ENCODE results near the gene BEND2. TPM values are rescaled to one million over a fixed set of nuclear protein-coding genes. Genes with fewer than 3 reads are reported as not detected.

BEND2 gene
- total RNA-seq, 1 donor from 2014 or later = not detected

- Mint-ChIP-seq H3K9me3 (peaks cover 28% of the 10 kb centered on the region), H3K4me1 (no peaks in the 10 kb centered on the region), H3K27ac (no peak overlapping the region), H3K27me3 (ENCODE audit: low read depth) (no peaks in the 10 kb centered on the region), H3K4me3 (no peak overlapping the region), H3K36me3 (no peaks in the 10 kb centered on the region)
- TF ChIP-seq CTCF (IDR thresholded peaks at IDR 0.05; ENCODE audit: unreplicated experiment) = no peak
- no peak for DNase-seq (ENCODE audit: low spot score in 2 of 2, unreplicated experiment in 2 of 2)
These were observed 46.5 kb downstream of the BEND2 start for GRCh38 chrX:18174209-18174608.

DNA sequence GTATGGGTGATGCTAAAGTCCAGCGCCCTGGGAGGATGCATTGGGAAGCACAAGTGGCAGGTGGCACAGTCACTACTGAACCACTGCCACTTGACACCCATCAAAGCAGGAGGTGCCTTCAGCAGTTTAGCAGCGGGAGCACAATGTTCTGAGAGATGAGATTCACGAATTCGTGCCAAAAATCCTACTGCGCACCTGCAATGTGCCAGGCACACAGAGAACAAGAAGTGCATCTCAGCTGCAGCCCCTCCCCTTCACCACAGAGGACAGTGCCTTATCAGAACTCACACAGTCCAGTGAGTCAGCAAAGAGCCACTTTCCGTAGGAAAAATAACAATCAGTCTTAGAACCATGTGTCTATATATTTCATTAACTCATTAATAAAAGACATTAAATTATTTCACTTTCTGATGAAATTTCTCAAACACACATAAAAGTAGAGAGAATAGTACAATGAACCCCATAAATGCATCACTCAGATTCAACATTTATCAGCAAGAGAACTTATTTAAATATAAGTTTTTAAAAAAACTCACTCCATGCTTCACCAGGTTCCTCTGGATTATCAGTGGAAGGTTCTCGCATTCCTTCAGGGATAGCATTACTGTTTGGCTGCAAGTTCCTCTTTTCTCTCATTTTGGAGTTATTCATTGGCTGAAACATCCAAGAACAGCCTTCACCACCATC is 47.0 kb downstream of the BEND2 start:
- H3K9me3 Mint-ChIP-seq = peaks cover 27% of the 10 kb centered on the region
- H3K27me3 Mint-ChIP-seq (ENCODE audit: low read depth) = no peaks in the 10 kb centered on the region
- DNase-seq (ENCODE audit: low spot score in 2 of 2, unreplicated experiment in 2 of 2) = no peak
- no peaks in the 10 kb centered on the region for H3K36me3 Mint-ChIP-seq
- H3K27ac Mint-ChIP-seq = no peak overlapping the region
- no peaks in the 10 kb centered on the region for H3K4me1 Mint-ChIP-seq
- no peak overlapping the region for H3K4me3 Mint-ChIP-seq
- TF ChIP-seq CTCF (IDR thresholded peaks at IDR 0.05; ENCODE audit: unreplicated experiment) = no peak

- Mint-ChIP-seq H3K27ac (no peak overlapping the region), H3K36me3 (no peaks in the 10 kb centered on the region), H3K4me3 (no peak overlapping the region), H3K9me3 (peaks cover 24% of the 10 kb centered on the region), H3K4me1 (no peaks in the 10 kb centered on the region), H3K27me3 (ENCODE audit: low read depth) (no peaks in the 10 kb centered on the region)
- no peak for DNase-seq (ENCODE audit: low spot score in 2 of 2, unreplicated experiment in 2 of 2)
- TF ChIP-seq CTCF (IDR thresholded peaks at IDR 0.05; ENCODE audit: unreplicated experiment) = no peak
These were observed 47.7 kb downstream of the BEND2 start for GRCh38 chrX:18172970-18173369.

DNA sequence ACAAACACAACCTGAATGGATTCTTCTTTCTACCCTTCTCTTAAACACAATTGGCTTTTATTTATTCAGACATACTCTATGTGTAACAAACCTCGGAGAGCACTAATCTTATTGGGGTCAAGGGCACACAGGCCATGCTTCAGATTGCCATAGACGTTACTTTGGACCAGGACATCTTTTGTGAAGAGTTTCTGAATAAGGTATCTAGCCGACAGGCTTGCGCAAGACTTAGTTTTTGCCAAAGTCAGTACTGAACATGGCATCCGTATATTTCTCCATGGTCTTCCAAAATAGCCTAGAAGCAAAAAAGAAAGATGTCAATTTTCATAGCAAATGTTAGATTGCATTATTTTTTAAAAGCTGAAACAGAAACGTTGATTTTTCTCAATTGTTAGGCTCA is 49.8 kb downstream of the BEND2 start:
- DNase-seq (ENCODE audit: low spot score in 2 of 2, unreplicated experiment in 2 of 2) = no peak
- no peaks in the 10 kb centered on the region for H3K4me1 Mint-ChIP-seq
- H3K36me3 Mint-ChIP-seq = no peaks in the 10 kb centered on the region
- H3K27me3 Mint-ChIP-seq (ENCODE audit: low read depth) = no peaks in the 10 kb centered on the region
- H3K9me3 Mint-ChIP-seq = peaks cover 16% of the 10 kb centered on the region
- no peak overlapping the region for H3K4me3 Mint-ChIP-seq
- no peak for TF ChIP-seq CTCF (IDR thresholded peaks at IDR 0.05; ENCODE audit: unreplicated experiment)
- H3K27ac Mint-ChIP-seq = no peak overlapping the region

GRCh38 chrX:18166068-18166467 is 54.6 kb downstream of the BEND2 start:
- H3K4me1 Mint-ChIP-seq = no peaks in the 10 kb centered on the region
- DNase-seq (ENCODE audit: low spot score in 2 of 2, unreplicated experiment in 2 of 2) = no peak
- H3K4me3 Mint-ChIP-seq = no peak overlapping the region
- H3K36me3 Mint-ChIP-seq = no peaks in the 10 kb centered on the region
- TF ChIP-seq CTCF (IDR thresholded peaks at IDR 0.05; ENCODE audit: unreplicated experiment) = no peak
- H3K27ac Mint-ChIP-seq = no peak overlapping the region
- H3K9me3 Mint-ChIP-seq = peaks cover 20% of the 10 kb centered on the region
- no peaks in the 10 kb centered on the region for H3K27me3 Mint-ChIP-seq (ENCODE audit: low read depth)

- Mint-ChIP-seq H3K36me3 (no peaks in the 10 kb centered on the region), H3K27ac (no peak overlapping the region), H3K9me3 (peaks cover 24% of the 10 kb centered on the region), H3K4me3 (no peak overlapping the region), H3K4me1 (no peaks in the 10 kb centered on the region), H3K27me3 (ENCODE audit: low read depth) (peaks cover 2% of the 10 kb centered on the region)
- TF ChIP-seq CTCF (IDR thresholded peaks at IDR 0.05; ENCODE audit: unreplicated experiment) = no peak
- DNase-seq (ENCODE audit: low spot score in 2 of 2, unreplicated experiment in 2 of 2) = no peak
These were observed 60.3 kb downstream of the BEND2 start for GRCh38 chrX:18160369-18160768.
